ENCODE measurements around the gene EML4.
"Not testable (repeated sequence)": the region's sequence is repeated elsewhere in the genome, so short reads cannot be mapped to it uniquely, and the experiment has no call there.

Gene EML4

GRCh38 chr2:42353792-42354429 lies 184.8 kb downstream of the EML4 start:
- no peak for DNase-seq (ENCODE audit: low spot score)

GRCh38 chr2:42359304-42359964 lies 190.3 kb downstream of the EML4 start:
- DNase-seq (ENCODE audit: low spot score): peak; percentile 31

DNA sequence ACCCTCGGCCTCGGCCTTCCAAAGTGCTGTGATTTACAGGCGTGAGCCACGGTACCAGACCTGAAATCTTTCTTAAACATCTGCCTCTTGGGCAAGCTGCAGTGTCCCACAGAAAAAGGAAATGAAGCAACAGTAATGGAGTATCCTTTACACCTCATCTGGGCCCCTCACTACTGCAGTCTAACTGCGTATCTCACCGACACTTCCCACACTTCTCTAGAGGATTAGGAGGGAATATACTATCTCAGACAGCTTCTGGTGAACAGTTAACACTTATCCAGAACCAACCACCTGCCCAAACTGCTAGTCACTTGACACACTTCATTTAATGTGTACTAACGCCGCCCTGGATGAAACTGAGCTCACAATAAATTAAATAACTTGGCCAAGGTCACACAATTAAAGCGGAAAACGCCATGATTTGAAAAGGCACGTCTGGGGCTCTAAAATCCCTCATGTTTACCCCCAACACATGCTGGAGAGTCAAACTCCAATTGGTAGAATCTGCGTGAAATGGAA lies 190.9 kb downstream of the EML4 start:
- peak; percentile 25 for DNase-seq (ENCODE audit: low spot score)

GRCh38 chr2:42360493-42360889 lies 191.3 kb downstream of the EML4 start:
- no peak for DNase-seq (ENCODE audit: low spot score)

GRCh38 chr2:42360890-42361727 lies 192.0 kb downstream of the EML4 start, which contains the start of gene COX7A2L:
TSS of gene COX7A2L (minus strand) at chr2:42361217. CDS start at chr2:42361161, 56 bp downstream.
- DNase-seq (ENCODE audit: low spot score): peak; percentile 97

DNA sequence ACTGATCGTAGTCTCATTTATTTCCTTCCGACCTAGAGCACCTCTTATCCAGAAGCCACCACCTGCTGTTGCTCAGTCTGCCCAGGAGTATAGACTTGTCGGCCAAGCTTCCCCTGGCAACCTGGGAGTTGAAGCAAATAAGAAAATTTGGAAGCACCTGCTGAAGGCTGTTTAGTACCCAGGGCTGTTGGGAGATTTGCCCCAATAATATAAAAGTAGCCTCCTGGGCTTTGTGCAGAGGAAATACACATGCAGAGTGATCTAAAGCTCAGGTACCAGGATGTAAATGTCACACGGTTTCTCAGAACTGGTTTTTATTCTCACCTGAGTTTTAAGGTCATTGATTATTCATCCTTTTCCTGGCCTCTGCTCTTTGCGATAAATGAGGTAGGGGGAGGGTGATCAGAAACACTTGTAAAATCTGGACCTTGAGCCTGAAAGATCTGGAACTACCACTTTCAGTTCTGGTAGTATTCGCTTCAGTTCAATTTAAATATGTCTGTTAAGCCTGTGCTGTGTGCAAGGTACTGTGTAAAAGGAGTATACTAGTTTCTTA lies 192.7 kb downstream of the EML4 start:
- no peak for DNase-seq (ENCODE audit: low spot score)

GRCh38 chr2:42363413-42363812 lies 194.3 kb downstream of the EML4 start:
- DNase-seq (ENCODE audit: low spot score): no peak

DNA sequence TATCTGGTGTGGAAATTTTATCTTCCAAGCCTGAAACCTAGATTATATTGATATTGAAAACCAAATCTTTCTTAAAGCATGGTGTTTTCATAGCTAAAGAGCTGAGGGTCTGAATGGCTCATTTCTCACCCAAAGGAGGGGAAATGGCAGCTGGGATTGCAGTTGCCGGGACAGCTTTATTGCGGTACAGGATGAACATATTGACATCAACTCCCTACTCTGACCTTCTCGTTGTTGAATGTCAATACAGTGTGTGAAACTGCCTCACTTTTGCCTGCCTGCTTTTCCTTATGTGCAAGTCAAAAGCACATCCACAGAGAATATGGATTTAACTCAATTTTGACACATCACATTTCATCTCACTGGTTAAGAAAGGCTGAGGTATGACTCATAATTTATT lies 195.5 kb downstream of the EML4 start:
- no peak for DNase-seq (ENCODE audit: low spot score)

DNA sequence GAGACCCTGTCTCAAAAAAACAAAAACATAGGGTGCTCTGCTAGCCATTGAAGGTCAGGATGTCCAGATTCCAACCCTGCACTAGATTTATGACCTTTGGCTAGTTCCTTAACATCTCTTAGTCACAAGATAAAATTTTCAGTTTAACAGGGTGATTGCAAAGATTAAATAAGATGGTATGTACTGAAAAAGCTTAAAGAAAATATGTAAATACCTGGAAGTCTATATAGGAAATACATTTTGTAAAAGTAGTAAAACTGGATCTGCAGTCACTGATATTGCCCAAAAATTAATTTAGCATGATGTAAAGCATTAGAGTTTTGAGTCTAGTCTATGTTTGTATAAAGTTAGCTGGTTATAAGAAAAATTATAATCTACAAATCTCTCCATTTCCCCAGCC lies 197.3 kb downstream of the EML4 start:
- no peak for DNase-seq (ENCODE audit: low spot score)

DNA sequence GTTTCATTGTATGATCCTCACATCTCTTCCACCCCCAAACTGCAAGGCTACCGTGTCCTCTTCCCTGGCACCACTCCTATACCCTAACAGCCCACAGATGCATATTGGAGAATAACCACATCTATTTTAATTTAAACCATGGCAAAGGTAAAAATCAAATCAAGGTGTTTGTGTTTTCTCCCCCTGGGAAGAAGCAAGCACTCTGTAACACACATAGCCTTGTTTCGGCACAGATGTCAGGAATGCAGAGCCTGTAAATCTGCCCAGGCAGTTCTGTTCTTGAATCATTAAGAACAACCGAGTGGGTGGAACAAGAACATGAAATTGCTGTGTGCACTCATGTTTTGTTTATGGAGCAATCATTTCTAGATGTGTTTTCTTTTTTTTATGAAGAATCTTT lies 198.7 kb downstream of the EML4 start:
- no peak for DNase-seq (ENCODE audit: low spot score)

DNA sequence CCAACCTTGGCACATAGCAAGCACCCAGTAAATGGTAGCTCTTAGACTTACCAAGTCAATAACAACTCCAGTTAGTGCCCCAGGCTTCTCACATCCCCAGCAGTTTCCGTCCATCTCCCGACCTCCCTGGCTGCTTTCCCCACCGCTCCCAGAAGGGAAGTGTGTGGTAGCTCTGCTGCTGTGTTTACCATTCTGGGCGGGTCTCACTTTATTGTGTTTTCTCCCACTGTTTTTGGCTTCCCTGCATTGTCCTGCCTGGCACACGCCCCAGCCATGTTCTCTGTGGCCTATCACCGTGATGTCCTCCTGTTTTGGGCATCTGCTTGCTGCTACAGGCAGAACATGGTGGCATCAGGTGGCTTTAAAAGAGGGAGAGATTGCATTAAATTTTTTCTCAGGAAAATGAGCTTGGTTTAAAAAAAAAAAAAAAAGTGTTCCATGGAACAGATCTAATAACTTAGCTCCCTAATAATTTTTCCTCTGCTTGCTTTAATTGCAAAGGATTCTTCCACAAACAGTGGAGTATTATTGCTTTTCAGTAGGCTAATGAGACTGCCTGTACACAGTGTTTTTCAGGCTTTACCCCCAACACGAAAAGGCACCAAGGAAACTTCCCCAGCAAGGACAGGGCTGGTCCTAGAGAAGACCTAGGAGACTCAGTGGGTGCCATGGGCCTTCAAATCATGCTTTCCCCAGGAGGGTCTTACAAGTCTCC lies 199.8 kb downstream of the EML4 start:
- no peak for DNase-seq (ENCODE audit: low spot score)

GRCh38 chr2:42369532-42370229 lies 200.5 kb downstream of the EML4 start:
- peak; percentile 11 for DNase-seq (ENCODE audit: low spot score)

DNA sequence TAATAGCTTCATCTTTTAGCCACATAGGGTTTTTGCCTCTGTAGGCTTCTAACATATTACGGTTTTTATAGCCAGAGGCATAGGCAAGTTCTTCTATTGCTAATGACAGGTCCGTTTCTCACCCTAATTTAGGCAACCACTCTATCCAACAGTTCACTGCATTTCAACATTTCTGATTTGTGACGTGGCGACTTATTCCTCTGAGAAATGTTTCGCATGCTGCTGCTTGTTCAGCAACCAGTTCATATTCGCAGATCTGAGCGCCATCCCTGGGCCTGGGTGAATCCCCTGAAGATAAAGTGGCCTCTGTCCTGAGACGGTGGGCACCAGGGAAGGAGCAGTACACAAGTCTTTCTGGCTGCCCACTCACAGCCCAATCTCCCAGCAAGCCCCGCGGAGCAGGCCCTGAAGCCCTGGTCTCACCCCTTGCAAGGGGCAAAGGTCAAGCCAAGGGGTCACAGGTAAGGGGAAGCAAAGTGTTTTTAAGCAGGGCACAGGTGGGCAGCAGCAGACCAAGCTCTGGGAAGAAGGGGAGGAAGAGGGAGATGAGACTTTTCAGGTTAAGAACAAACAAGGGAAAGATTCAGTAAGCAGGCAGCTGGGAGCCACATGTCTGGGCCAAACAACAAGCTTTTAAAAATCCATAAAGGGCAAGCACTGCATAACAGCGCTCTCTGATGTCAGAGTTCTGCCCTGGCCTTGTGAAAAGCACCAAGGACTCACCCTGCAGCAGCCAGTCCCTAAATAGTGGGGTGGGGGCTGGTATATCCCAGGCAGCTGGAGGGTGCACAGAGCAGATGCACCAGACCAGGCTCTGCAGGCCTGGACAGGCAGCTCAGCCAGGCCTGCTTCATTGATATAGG lies 202.7 kb downstream of the EML4 start:
- DNase-seq (ENCODE audit: low spot score): no peak

GRCh38 chr2:42372474-42373200 lies 203.5 kb downstream of the EML4 start:
- DNase-seq (ENCODE audit: low spot score): no peak

DNA sequence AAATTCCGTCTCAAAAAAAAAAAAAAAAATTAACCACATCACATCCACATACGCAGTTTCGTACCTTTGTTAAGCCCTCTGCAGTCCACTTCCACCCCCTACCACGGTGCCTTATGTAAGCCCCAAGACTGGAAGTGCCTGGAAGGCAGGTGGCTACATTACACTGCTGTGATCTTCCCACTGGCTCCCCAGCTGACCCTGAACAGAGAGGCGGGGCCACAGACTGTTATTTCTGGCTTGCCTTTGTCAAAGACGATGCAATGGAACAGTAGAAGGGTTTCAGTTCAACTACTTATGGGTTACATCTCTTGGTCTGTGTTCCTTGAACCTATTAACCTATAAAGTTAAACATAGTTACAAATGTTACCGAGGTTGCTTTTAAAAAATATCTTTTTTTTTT lies 207.6 kb downstream of the EML4 start:
- no peak for DNase-seq (ENCODE audit: low spot score)

DNA sequence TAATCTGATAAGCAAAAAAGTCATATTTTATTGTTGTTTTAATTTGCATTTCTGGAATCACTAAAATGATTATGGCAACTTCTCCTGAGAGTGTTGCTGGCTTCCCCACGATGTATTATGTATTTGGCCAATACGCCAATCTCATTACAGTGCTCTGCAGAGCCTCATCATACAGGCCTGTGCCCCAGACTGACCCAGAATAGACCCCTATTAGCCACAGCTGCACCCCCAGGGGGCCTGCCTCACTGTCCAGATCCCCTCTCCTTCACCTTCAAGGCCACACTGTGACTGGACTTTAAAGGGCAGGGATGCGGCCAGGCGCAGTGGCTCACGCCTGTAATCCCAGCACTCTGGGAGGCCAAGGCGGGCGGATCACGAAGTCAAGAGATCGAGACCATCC lies 209.3 kb downstream of the EML4 start:
- DNase-seq (ENCODE audit: low spot score): no peak

GRCh38 chr2:42380026-42380425 lies 210.9 kb downstream of the EML4 start:
- not testable (repeated sequence) for DNase-seq (ENCODE audit: low spot score)

- DNase-seq (ENCODE audit: low spot score): no peak
Observed at GRCh38 chr2:42382144-42382543, 213.0 kb downstream of the EML4 start.
